PC-9 (cell line): ENCODE measurements around the gene SCAPER. TPM values are rescaled to one million over a fixed set of nuclear protein-coding genes. Genes with fewer than 3 reads are reported as not detected.

ENCODE experiments used
- BruUV-seq: library from RNA; stranded (reverse); fragments of 400-500 nt; replicated peaks from 2 replicates; lab custom pipeline; 2021; lab: Mats Ljungman, UMichigan
- CTCF ChIA-PET: fragments of 300-600 bp; sonication (Branson Sonifier 250); formaldehyde crosslinking; loops from one replicate; lab custom pipeline; 2022; ENCODE audit warnings: antibody characterized with exemption; lab: Charles Lee
- POLR2A ChIA-PET: fragments of 300-600 bp; sonication (Branson Sonifier 250); formaldehyde crosslinking; loops from one replicate; lab custom pipeline; 2022; ENCODE audit warnings: antibody characterized with exemption; ENCODE audit not compliant: unreplicated experiment; lab: Charles Lee
- DNase-seq, 2 experiments: peaks; one replicate each; pipeline versions ENCODE4 v3.0.0 to v3.0.0-alpha.2; 2015 to 2022; ENCODE audit warnings: mixed read lengths in 1 of 2
- H2AFZ ChIP-seq: fragments of 200-600 bp; sonication (generic); 2 replicates; pipeline ENCODE4 v1.8.1; 2017; ENCODE audit warnings: antibody characterized with exemption
- H3F3A ChIP-seq: fragments of 200-600 bp; sonication (generic); 2 replicates; pipeline ENCODE4 v1.8.1; 2017; ENCODE audit warnings: antibody characterized with exemption, mild to moderate bottlenecking, low read depth; ENCODE audit not compliant: insufficient read depth
- H3K27ac ChIP-seq: fragments of 200-600 bp; sonication (generic); 2 replicates; pipeline ENCODE4 v1.6.1; 2016; ENCODE audit warnings: mixed run types
- H3K27me3 ChIP-seq: fragments of 200-600 bp; sonication (generic); 2 replicates; pipeline ENCODE4 v1.6.1; 2016; ENCODE audit warnings: low read depth, mixed run types; ENCODE audit not compliant: insufficient read depth
- H3K36me3 ChIP-seq: fragments of 200-600 bp; sonication (generic); 2 replicates; pipeline ENCODE4 v1.6.1; 2016; ENCODE audit warnings: low read depth, mixed run types
- H3K4me1 ChIP-seq: fragments of 200-600 bp; sonication (generic); replicated peaks from 2 replicates; pipeline ENCODE4 v1.6.1; 2016; ENCODE audit warnings: mixed run types; ENCODE audit not compliant: insufficient read depth
- H3K4me2 ChIP-seq: fragments of 200-600 bp; sonication (generic); 2 replicates; pipeline ENCODE4 v1.6.1; 2017; ENCODE audit warnings: mixed run types
- H3K4me3 ChIP-seq: fragments of 200-600 bp; sonication (generic); 2 replicates; pipeline ENCODE4 v1.6.1; 2016; ENCODE audit warnings: mixed run types
- H3K79me2 ChIP-seq: fragments of 200-600 bp; sonication (generic); 2 replicates; pipeline ENCODE4 v1.6.1; 2017; ENCODE audit warnings: low read depth, mixed run types
- H3K9me2 ChIP-seq: fragments of 200-600 bp; sonication (generic); 2 replicates; pipeline ENCODE4 v1.8.1; 2017; ENCODE audit warnings: mild to moderate bottlenecking; ENCODE audit not compliant: insufficient read depth
- H3K9me3 ChIP-seq: fragments of 200-600 bp; sonication (generic); 2 replicates; pipeline ENCODE4 v1.8.1; 2016; ENCODE audit warnings: low read depth; ENCODE audit not compliant: insufficient read depth
- H4K20me1 ChIP-seq: fragments of 200-600 bp; sonication (generic); 2 replicates; pipeline ENCODE4 v1.8.1; 2017; ENCODE audit not compliant: insufficient read depth
- EZH2 ChIP-seq: fragments of 200-600 bp; sonication (generic); IDR thresholded peaks from 2 replicates; pipeline ENCODE4 v1.8.0; 2017; ENCODE audit warnings: antibody characterized with exemption, low read depth
- intact Hi-C: fragments of 100-400 bp; cut with micrococcal nuclease; formaldehyde crosslinking; loops from one replicate; pipeline ENCODE4 v1.10.0; 2022; ENCODE audit not compliant: unreplicated experiment
- total RNA-seq: library from RNA; stranded (reverse); gene quantifications from 2 replicates; pipeline ENCODE4 v1.2.3, GENCODE V29; 2021
- TF ChIP-seq, protein P1 (sequence below): fragments of 200-600 bp; sonication (generic); conservative IDR thresholded peaks from 2 replicates; pipeline ENCODE4 v1.6.1; 2017; ENCODE audit warnings: mixed run types, antibody characterized with exemption, mild to moderate bottlenecking, moderate library complexity

SCAPER gene
- total RNA-seq, 1 experiment from 2014 or later: 18.7 TPM

- no peaks in the 10 kb centered on the region for H3K9me2 ChIP-seq
- peaks cover 5% of the 10 kb centered on the region; the same call in 1 of the 2 replicates for H3F3A ChIP-seq
- CTCF ChIA-PET: no interaction called here
- POLR2A ChIA-PET: no interaction called here
- TF ChIP-seq, protein P1, sequence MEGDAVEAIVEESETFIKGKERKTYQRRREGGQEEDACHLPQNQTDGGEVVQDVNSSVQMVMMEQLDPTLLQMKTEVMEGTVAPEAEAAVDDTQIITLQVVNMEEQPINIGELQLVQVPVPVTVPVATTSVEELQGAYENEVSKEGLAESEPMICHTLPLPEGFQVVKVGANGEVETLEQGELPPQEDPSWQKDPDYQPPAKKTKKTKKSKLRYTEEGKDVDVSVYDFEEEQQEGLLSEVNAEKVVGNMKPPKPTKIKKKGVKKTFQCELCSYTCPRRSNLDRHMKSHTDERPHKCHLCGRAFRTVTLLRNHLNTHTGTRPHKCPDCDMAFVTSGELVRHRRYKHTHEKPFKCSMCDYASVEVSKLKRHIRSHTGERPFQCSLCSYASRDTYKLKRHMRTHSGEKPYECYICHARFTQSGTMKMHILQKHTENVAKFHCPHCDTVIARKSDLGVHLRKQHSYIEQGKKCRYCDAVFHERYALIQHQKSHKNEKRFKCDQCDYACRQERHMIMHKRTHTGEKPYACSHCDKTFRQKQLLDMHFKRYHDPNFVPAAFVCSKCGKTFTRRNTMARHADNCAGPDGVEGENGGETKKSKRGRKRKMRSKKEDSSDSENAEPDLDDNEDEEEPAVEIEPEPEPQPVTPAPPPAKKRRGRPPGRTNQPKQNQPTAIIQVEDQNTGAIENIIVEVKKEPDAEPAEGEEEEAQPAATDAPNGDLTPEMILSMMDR: no peak
- no peak for TF ChIP-seq EZH2
- H3K4me3 ChIP-seq: no peak overlapping the region
- no peaks in the 10 kb centered on the region for H3K79me2 ChIP-seq
- H4K20me1 ChIP-seq: no peaks in the 10 kb centered on the region
- BruUV-seq: no TSS peak
- H3K27ac ChIP-seq: no peak overlapping the region; the same call in 1 of the 2 replicates
- H3K27me3 ChIP-seq: no peaks in the 10 kb centered on the region
- H3K9me3 ChIP-seq: no peaks in the 10 kb centered on the region
- H3K4me2 ChIP-seq: no peak overlapping the region
- no peaks in the 10 kb centered on the region for H3K36me3 ChIP-seq
- H2AFZ ChIP-seq: no peak overlapping the region
- H3K4me1 ChIP-seq: peaks cover 22% of the 10 kb centered on the region
- DNase-seq: no peak
- intact Hi-C loops: no loop called here
Measured at GRCh38 chr15:76328106-76328696, 576.9 kb downstream of the SCAPER start.

DNA sequence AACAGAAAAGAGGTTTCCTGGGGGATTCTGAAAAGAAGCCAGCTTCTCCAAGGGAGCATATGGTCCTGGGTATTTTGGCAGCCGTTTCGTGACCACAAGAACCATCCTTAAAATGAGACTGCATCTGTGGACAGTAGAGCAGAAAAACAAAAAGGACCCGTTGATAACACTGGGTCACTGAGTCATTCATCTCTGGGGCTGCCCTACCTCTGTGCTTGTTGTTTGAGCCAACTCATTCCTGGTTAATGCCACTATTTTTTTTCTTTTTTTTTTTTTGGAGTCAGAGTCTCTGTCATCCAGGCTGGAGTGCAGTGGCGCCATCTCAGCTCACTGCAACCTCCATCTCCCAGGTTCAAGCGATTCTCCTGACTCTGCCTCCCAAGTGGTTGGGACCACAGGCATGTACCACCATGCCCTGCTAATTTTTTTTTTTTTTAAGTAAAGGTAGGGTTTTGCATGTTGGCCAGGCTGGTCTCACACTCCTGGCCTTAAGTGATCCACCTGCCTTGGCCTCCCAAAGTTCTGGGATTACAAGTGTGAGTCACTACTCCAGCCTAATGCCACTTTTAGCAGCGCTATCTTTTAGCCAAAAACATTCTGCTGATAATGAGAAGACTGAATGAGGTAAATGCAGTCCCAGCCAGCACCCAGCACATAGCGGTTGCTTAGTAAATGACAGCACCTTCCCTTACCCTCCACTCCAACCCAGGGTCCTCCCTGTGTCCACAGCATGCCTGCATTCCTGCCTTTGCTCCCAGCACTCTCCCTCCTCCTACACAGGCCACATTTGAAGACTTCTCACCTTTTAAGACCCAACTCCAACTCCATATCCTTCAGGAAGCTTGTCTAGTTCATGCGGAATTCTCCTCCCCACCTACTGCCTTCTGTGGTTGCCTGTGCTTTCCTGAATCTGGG lies 577.7 kb downstream of the SCAPER start:
- Histone ChIP-seq H2AFZ (no peak overlapping the region), H3K36me3 (no peaks in the 10 kb centered on the region), H3K9me3 (no peaks in the 10 kb centered on the region), H3F3A (peaks cover 5% of the 10 kb centered on the region; the same call in 1 of the 2 replicates), H3K9me2 (no peaks in the 10 kb centered on the region), H3K4me1 (peaks cover 22% of the 10 kb centered on the region), H3K27ac (no peak overlapping the region; the same call in 1 of the 2 replicates), H3K4me3 (no peak overlapping the region), H3K4me2 (peak overlapping the region; percentile 22; the same call in 1 of the 2 replicates), H3K79me2 (no peaks in the 10 kb centered on the region), H3K27me3 (no peaks in the 10 kb centered on the region), H4K20me1 (no peaks in the 10 kb centered on the region)
- CTCF ChIA-PET: interaction anchor here (0.7 kb wide), 1 partner anchor 328 kb away, joined by 3 read pairs; no protein-coding TSS in a partner anchor
- no TSS peak for BruUV-seq
- intact Hi-C loops: loop anchor here (2.0 kb wide), 1 partner anchor 15 kb away; no protein-coding TSS in a partner anchor
- TF ChIP-seq, protein P1: no peak
- no peak for TF ChIP-seq EZH2
- POLR2A ChIA-PET: interaction anchor here (0.6 kb wide), 1 partner anchor 254 kb away, joined by 3 read pairs; no protein-coding TSS in a partner anchor
- peak in 1 of 2 experiments; percentile 50 for DNase-seq

DNA sequence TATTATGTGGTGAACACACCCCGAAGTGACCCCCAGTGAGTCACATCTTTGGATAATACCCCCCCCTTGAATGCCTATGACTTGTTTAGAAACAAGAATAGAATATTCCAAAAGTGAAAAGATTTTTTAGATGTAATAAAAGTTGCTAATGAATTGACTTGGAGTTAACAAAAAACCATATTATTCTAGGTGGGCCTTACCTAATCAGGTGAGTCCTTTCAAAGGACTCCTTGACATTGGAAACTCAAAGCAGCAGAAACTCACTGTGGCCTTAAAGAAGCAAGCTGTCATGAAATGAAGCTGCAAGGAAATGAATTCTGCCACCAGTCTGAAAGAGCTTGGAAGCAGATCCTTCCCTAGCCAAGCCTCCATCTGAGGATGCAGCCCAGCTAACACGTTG lies 579.4 kb downstream of the SCAPER start:
- Histone ChIP-seq H3K9me2 (no peaks in the 10 kb centered on the region), H3K27ac (no peak overlapping the region), H2AFZ (no peak overlapping the region), H3K4me2 (no peak overlapping the region), H3K27me3 (no peaks in the 10 kb centered on the region), H3K36me3 (no peaks in the 10 kb centered on the region), H3K4me3 (no peak overlapping the region), H3F3A (peaks cover 5% of the 10 kb centered on the region; the same call in 1 of the 2 replicates), H3K79me2 (no peaks in the 10 kb centered on the region), H4K20me1 (no peaks in the 10 kb centered on the region), H3K9me3 (no peaks in the 10 kb centered on the region), H3K4me1 (peaks cover 22% of the 10 kb centered on the region)
- TF ChIP-seq EZH2: no peak
- TF ChIP-seq, protein P1: no peak
- no peak for DNase-seq
- ChIA-PET POLR2A (no interaction called here), CTCF (no interaction called here)
- intact Hi-C loops: loop anchor here (2.0 kb wide), 1 partner anchor 13 kb away; no protein-coding TSS in a partner anchor
- no TSS peak for BruUV-seq
